ENCODE measurements around the gene LRRC45.

GRCh38 chr17:82015311-82015971, 7.7 kb upstream of the LRRC45 start:
- TF ChIP-seq REST (IDR thresholded peaks at IDR 0.05; ENCODE audit: borderline replicate concordance): no peak
- TF ChIP-seq REST (CRISPR knock-in tag; IDR thresholded peaks at IDR 0.05; ENCODE audit: low read depth): no peak
- no peak for TF ChIP-seq SPI1 (IDR thresholded peaks at IDR 0.05; ENCODE audit: borderline replicate concordance, low read depth, low read length)
- TF ChIP-seq TCF3 (CRISPR knock-in tag; IDR thresholded peaks at IDR 0.05): no peak
- TF ChIP-seq CGGBP1 (CRISPR knock-in tag; IDR thresholded peaks at IDR 0.05): no peak
- TF ChIP-seq EZH2 (IDR thresholded peaks at IDR 0.05; ENCODE audit: borderline replicate concordance, low read depth, low read length): no peak
- TF ChIP-seq ZNF766 (CRISPR knock-in tag; conservative IDR thresholded peaks at IDR 0.05): no peak
- TF ChIP-seq CREM (IDR thresholded peaks at IDR 0.05; ENCODE audit: low read depth): no peak
- no peak for TF ChIP-seq RB1 (IDR thresholded peaks at IDR 0.05; ENCODE audit: low read depth)
- no peak for TF ChIP-seq RNF2 (IDR thresholded peaks at IDR 0.05)
- no peak for TF ChIP-seq CHD2 (IDR thresholded peaks at IDR 0.05; ENCODE audit: low read depth, low read length)
- no peak for TF ChIP-seq ATF1 (CRISPR knock-in tag; IDR thresholded peaks at IDR 0.05)
- TF ChIP-seq ATF1 (tag; IDR thresholded peaks at IDR 0.05): no peak
- TF ChIP-seq ZNF740 (CRISPR knock-in tag; IDR thresholded peaks at IDR 0.05): no peak
- TF ChIP-seq ZNF740 (tag; IDR thresholded peaks at IDR 0.05): no peak
- TF ChIP-seq ZNF232 (CRISPR knock-in tag; IDR thresholded peaks at IDR 0.05): no peak
